ENCODE measurements around the gene IVD. TPM values are rescaled to one million over a fixed set of nuclear protein-coding genes. Genes with fewer than 3 reads are reported as not detected.

The IVD gene
- total and polyA plus RNA-seq, 2 of the 4 experiments (the other 2 are of a cell fraction), result 31.7 to 41.1 TPM

- Histone ChIP-seq H2BK20ac (ENCODE audit: low read depth, low read length) (peak overlapping the region; percentile 18; the same call in 1 of the 2 replicates), H2AK5ac (ENCODE audit: low read depth, low read length) (peak overlapping the region; percentile 56), H3K18ac (ENCODE audit: low read depth, low read length) (no peak overlapping the region), H4K5ac (ENCODE audit: low read depth, low read length) (no peak overlapping the region), H3K36me3 (ENCODE audit: control insufficient read depth, insufficient read depth, low read length) (no peaks in the 10 kb centered on the region), H2BK5ac (ENCODE audit: low read depth, low read length, poor library complexity, severe bottlenecking) (no peak overlapping the region), H3K9me3 (ENCODE audit: control insufficient read depth, insufficient read depth, low read length) (no peaks in the 10 kb centered on the region), H2BK15ac (ENCODE audit: low read depth, low read length) (no peak overlapping the region), H3K9ac (ENCODE audit: low read depth, low read length) (no peak overlapping the region), H3K79me1 (ENCODE audit: low read depth in 1 of 2, low read length in 2 of 2) (0 out of 4 replicates have a peak, but pooled peaks cover 0 to 4% of the 10 kb centered on the region in 2 experiments), H3K27me3 (ENCODE audit: control insufficient read depth, insufficient read depth, low read length) (no peaks in the 10 kb centered on the region), H3K4me3 (ENCODE audit: insufficient read depth, low read depth, low read length) (no peak overlapping the region), H3K56ac (ENCODE audit: extremely low read depth, insufficient read depth, low read length) (no peak overlapping the region), H3K4ac (ENCODE audit: low read depth, low read length) (no peak overlapping the region), H2AFZ (replicated peaks; ENCODE audit: low read length, poor library complexity) (no peak overlapping the region), H3K27ac (ENCODE audit: insufficient read depth, low read length) (no peak overlapping the region), H3K4me2 (ENCODE audit: low read depth, low read length) (no peak overlapping the region), H2AK9ac (replicated peaks; ENCODE audit: low read depth, low read length, poor library complexity) (no peak overlapping the region), H4K8ac (ENCODE audit: low read depth in 2 of 2, low read length in 2 of 2) (no peak overlapping the region), H3K14ac (replicated peaks; ENCODE audit: low read depth, low read length) (no peak overlapping the region), H2BK120ac (ENCODE audit: low read depth, low read length) (no peak overlapping the region; the same call in 1 of the 2 replicates), H3K23ac (ENCODE audit: low read depth, low read length) (no peak overlapping the region), H4K20me1 (ENCODE audit: insufficient read depth, low read length) (no peaks in the 10 kb centered on the region), H3K9me1 (ENCODE audit: insufficient read depth, low read length) (peaks cover 8% of the 10 kb centered on the region; the same call in 1 of the 2 replicates), H4K91ac (ENCODE audit: insufficient read depth, low read depth, low read length) (no peak overlapping the region), H3K4me1 (ENCODE audit: control insufficient read depth, insufficient read depth, low read length) (peaks cover 4% of the 10 kb centered on the region)
- POLR2A ChIA-PET (ENCODE audit: unreplicated experiment), result no interaction called here
- intact Hi-C loops (cut with micrococcal nuclease), result no loop called here
- ATAC-seq (ENCODE audit: low read depth) (no peak), DNase-seq (no peak)
- BruUV-seq (replicated peaks), result no TSS peak
- 90% methylated on average over 2 of the region's 3 CpGs; no CpG with 5 or more reads in 1 of the 2 experiments for WGBS, 2 experiments (ENCODE audit: extremely low coverage in 2 of 2, insufficient read length in 1 of 2)
- TF ChIP-seq CHD1 (IDR thresholded peaks at IDR 0.05; ENCODE audit: low read depth, low read length) (no peak), FOS (IDR thresholded peaks at IDR 0.05; ENCODE audit: low read depth, low read length) (no peak), MAZ (IDR thresholded peaks at IDR 0.05; ENCODE audit: borderline replicate concordance, low read depth, low read length) (no peak), RFX5 (IDR thresholded peaks at IDR 0.05; ENCODE audit: low read depth, low read length) (no peak), ELK1 (IDR thresholded peaks at IDR 0.05; ENCODE audit: borderline replicate concordance, low read depth, low read length) (no peak), BHLHE40 (IDR thresholded peaks at IDR 0.05; ENCODE audit: low read depth, low read length) (no peak), SMC3 (IDR thresholded peaks at IDR 0.05; ENCODE audit: low read depth, low read length) (no peak), RAD21 (IDR thresholded peaks at IDR 0.05; ENCODE audit: low read length) (no peak)
- CTCF ChIA-PET, result no interaction called here
- dilution Hi-C loops (cut with HindIII; ENCODE audit: low sequenced_read_pairs, unreplicated experiment), result no loop called here
- in situ Hi-C loops (cut with MboI; ENCODE audit: low sequenced_read_pairs), result no loop called here
These were observed 28.0 kb upstream of the IVD start for GRCh38 chr15:40377606-40378005.

All from IMR-90 (cell line).